ENCODE results near the gene UAP1. TPM values are rescaled to one million over a fixed set of nuclear protein-coding genes. Genes with fewer than 3 reads are reported as not detected.

Gene UAP1
- total RNA-seq, 1 donor from 2014 or later: 55.4 TPM

DNA sequence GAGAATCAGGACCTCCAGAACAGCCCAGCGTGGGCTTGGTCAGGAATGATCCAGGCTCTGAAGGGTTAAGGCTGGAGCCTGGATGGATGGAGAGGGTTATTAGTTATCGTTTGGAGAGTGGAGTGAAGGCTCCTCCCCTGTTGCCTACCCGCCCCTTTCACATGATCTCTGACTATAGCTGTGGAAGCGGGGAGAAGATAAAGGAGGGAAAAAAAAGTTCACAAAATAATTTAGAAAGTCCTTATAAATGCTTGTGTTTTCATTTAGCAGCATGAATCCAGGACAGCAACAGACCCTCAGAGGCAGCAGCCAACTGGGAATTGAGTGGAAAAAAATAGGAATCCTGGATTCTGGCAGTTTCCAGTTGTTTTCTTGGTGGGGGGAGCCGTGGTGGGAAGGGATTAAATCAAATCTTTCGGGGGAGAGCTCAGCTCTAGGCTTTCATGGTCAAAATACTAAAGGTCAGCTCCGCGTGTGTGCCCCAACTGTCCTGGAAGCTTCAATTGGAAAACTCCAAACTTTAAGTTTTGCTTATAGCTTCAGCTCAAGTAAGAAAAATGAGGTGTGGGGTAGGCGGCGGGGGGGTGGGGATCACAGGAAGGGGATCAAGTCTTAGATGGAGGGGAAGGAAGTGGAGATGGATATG lies 70.1 kb downstream of the UAP1 start:
- no peak for DNase-seq (ENCODE audit: low read depth)
- Histone ChIP-seq H3K36me3 (ENCODE audit: control insufficient read depth, insufficient read depth, low read length) (no peaks in the 10 kb centered on the region), H3K4me3 (ENCODE audit: low read depth, low read length) (no peak overlapping the region), H3K27me3 (ENCODE audit: control insufficient read depth, insufficient read depth, low read length) (no peaks in the 10 kb centered on the region)
- TF ChIP-seq, protein P1, sequence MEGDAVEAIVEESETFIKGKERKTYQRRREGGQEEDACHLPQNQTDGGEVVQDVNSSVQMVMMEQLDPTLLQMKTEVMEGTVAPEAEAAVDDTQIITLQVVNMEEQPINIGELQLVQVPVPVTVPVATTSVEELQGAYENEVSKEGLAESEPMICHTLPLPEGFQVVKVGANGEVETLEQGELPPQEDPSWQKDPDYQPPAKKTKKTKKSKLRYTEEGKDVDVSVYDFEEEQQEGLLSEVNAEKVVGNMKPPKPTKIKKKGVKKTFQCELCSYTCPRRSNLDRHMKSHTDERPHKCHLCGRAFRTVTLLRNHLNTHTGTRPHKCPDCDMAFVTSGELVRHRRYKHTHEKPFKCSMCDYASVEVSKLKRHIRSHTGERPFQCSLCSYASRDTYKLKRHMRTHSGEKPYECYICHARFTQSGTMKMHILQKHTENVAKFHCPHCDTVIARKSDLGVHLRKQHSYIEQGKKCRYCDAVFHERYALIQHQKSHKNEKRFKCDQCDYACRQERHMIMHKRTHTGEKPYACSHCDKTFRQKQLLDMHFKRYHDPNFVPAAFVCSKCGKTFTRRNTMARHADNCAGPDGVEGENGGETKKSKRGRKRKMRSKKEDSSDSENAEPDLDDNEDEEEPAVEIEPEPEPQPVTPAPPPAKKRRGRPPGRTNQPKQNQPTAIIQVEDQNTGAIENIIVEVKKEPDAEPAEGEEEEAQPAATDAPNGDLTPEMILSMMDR (IDR thresholded peaks at IDR 0.05; ENCODE audit: insufficient read depth, low read length, poor library complexity, severe bottlenecking): no peak

DNA sequence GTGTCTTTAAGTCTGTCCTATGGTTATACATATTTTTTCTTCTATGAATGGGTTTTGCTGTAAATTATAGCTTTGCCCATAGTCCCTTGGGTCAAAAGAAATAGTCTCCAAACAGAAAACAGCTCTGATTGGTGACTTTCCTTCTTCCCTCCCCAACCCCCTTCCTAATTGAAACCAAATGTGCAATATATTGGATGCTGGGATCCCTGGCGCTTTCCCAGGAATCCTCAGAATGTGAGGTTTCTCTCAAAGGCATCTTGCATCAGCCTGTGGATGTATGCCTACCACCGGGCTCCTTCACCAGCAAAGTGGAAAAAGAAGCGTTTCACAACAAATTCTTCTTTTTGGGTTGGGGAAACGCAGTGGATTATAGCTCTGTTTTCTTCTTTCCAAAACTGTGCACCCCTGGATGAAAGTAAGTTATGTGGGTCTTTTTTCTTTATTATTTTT lies 70.7 kb downstream of the UAP1 start, which contains the start of gene DDR2:
Gene DDR2 (plus strand): TSS at position 248 of the 450 bp plus-strand sequence. CDS start 86,600 bp downstream, outside the sequence.
- Histone ChIP-seq H3K4me3 (ENCODE audit: low read depth, low read length) (peak within 1 kb of the TSS; percentile 17), H3K27me3 (ENCODE audit: control insufficient read depth, insufficient read depth, low read length) (no peaks in the 10 kb centered on the region), H3K36me3 (ENCODE audit: control insufficient read depth, insufficient read depth, low read length) (no peaks in the 10 kb centered on the region)
- no peak for DNase-seq (ENCODE audit: low read depth)
- TF ChIP-seq, protein P1 (IDR thresholded peaks at IDR 0.05; ENCODE audit: insufficient read depth, low read length, poor library complexity, severe bottlenecking): no peak

DNA sequence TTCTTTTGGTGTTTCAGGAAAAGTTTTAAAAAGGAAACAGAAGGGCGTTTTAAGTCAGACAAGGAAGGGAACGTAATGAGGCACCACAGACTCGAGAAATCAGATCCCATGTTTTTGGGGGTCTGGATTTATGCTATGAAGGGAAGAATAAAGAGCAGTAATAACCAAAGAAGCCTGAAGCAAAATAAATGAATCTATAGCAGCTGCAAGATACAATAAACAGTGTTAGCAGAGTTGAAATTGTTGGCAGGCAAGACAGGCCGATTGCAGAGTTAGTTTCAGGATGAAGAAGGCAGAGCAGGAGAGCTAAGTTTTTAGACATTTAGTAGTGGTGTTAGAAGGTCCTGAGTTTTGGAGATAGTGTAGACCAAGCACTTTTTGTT lies 71.2 kb downstream of the UAP1 start:
- TF ChIP-seq, protein P1 (IDR thresholded peaks at IDR 0.05; ENCODE audit: insufficient read depth, low read length, poor library complexity, severe bottlenecking): no peak
- peak overlapping the region; percentile 17 for H3K4me3 ChIP-seq (ENCODE audit: low read depth, low read length)
- no peak for DNase-seq (ENCODE audit: low read depth)

DNA sequence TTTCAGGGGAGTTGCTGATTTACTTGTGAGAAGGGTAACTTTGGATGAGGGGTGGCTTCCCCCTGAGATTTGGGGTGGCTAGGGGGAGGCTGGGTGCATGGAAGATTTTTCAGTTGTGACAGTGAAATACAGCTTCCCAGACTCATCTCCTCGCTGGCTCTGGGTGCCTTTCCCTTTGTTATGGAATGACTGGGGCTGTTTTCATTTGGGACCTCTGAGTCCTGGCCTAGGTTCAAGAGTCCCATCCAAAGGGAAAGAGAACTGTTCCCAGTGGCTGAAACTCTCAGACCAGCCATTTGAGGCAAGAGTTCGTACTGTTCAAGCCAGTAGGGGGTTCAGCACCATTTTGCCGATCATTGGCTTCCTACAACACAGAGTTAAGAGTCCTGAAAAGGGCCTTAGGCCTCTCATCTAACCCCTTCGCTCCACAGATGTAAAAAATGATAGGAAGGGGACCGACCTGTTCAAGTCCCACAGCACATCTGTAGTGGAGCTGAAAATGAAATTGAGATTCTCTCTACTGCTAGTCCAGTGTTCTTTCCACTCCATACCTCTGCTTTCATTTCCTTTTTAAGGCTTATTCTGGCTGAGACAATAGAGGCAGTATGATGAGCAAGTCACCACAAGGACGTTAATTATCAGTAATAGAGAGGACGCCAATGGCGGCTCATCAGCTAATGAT lies 71.7 kb downstream of the UAP1 start:
- Histone ChIP-seq H3K27me3 (ENCODE audit: control insufficient read depth, insufficient read depth, low read length) (no peaks in the 10 kb centered on the region), H3K36me3 (ENCODE audit: control insufficient read depth, insufficient read depth, low read length) (no peaks in the 10 kb centered on the region), H3K4me3 (ENCODE audit: low read depth, low read length) (peak overlapping the region; percentile 17)
- DNase-seq (ENCODE audit: low read depth): no peak
- TF ChIP-seq, protein P1 (IDR thresholded peaks at IDR 0.05; ENCODE audit: insufficient read depth, low read length, poor library complexity, severe bottlenecking): no peak

More for the DNA sequence above, 71.2 kb downstream of the UAP1 start:
- Histone ChIP-seq H3K27me3 (ENCODE audit: control insufficient read depth, insufficient read depth, low read length) (no peaks in the 10 kb centered on the region), H3K36me3 (ENCODE audit: control insufficient read depth, insufficient read depth, low read length) (no peaks in the 10 kb centered on the region)

DNA sequence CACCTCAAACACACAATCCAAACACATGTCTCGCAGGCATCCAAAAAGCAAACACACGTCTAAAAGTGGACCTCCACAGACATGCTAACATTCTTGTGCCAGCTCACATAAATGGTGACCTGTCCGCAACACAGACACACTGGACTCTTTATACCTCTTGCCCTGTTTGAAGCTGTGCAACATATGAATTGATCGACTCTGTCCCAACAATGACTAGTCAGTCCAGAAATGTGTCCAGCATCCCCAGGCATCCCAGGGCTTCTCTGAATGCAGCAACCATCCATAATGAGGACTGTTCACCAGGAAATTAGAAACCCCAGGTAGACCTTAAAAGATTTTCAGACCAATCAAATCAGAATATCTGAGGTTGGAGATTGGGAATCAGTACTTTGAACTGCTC lies 73.9 kb downstream of the UAP1 start:
- TF ChIP-seq, protein P1 (IDR thresholded peaks at IDR 0.05; ENCODE audit: insufficient read depth, low read length, poor library complexity, severe bottlenecking): no peak
- no peak overlapping the region for H3K4me3 ChIP-seq (ENCODE audit: low read depth, low read length)

More for the DNA sequence above, 73.9 kb downstream of the UAP1 start:
- no peak for DNase-seq (ENCODE audit: low read depth)
- H3K36me3 ChIP-seq (ENCODE audit: control insufficient read depth, insufficient read depth, low read length): no peaks in the 10 kb centered on the region
- H3K27me3 ChIP-seq (ENCODE audit: control insufficient read depth, insufficient read depth, low read length): no peaks in the 10 kb centered on the region

Data from kidney epithelial cell (primary cell).